ENCODE results near the gene BZW1.
A peak's percentile ranks its signal among the peaks of the same experiment; 100 is the strongest.

The BZW1 gene

DNA sequence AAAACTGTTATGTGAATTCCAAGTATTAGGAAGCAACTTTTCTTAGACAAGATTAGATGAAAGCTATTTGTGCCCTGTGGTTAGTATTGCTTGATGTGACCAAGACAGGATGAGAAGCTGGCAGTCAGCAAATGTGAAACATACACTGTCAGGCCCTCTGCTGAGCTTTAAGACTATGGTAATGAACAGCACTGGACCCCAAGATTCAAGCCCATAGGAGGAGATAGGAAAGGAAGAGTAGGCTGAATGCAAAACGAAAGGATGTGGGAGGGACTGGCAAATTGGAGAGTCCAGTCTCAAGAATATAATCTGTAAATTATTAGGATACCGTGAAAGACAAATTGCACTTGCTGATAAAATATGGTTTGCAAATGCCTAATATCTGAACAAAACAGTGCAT lies 16.4 kb downstream of the BZW1 start:
- FAIRE-seq (no peak), DNase-seq (ENCODE audit: extremely low spot score, insufficient read length, low read depth) (no peak)

GRCh38 chr2:200828572-200829257 lies 17.0 kb downstream of the BZW1 start:
- FAIRE-seq (no peak), DNase-seq (ENCODE audit: extremely low spot score, insufficient read length, low read depth) (no peak)

GRCh38 chr2:200829258-200829655 lies 17.5 kb downstream of the BZW1 start:
- FAIRE-seq (no peak), DNase-seq (ENCODE audit: extremely low spot score, insufficient read length, low read depth) (no peak)

DNA sequence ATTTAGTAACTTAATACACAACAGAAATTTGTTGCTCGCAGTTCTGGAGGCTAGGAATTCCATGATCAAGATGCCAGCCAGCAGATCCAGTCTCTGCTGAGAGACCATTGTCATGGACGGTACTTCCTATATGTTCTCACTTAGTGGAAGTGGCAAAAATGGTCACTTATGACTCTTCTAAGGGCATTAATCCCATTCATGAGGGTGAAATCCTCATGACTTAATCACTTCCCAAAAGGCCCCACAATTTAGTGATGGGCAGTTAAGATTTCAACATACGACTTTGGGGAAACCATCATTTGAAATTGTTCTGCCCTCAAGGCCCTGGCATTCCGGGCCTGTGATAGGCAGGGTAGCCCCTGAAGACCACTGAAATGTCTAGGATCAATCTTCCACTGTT lies 23.0 kb downstream of the BZW1 start:
- DNase-seq (ENCODE audit: extremely low spot score, insufficient read length, low read depth) (no peak), FAIRE-seq (no peak)

- no peak for DNase-seq (ENCODE audit: extremely low spot score, insufficient read length, low read depth)
- no peak for FAIRE-seq
Observed at GRCh38 chr2:200839513-200839912, 27.8 kb downstream of the BZW1 start.

DNA sequence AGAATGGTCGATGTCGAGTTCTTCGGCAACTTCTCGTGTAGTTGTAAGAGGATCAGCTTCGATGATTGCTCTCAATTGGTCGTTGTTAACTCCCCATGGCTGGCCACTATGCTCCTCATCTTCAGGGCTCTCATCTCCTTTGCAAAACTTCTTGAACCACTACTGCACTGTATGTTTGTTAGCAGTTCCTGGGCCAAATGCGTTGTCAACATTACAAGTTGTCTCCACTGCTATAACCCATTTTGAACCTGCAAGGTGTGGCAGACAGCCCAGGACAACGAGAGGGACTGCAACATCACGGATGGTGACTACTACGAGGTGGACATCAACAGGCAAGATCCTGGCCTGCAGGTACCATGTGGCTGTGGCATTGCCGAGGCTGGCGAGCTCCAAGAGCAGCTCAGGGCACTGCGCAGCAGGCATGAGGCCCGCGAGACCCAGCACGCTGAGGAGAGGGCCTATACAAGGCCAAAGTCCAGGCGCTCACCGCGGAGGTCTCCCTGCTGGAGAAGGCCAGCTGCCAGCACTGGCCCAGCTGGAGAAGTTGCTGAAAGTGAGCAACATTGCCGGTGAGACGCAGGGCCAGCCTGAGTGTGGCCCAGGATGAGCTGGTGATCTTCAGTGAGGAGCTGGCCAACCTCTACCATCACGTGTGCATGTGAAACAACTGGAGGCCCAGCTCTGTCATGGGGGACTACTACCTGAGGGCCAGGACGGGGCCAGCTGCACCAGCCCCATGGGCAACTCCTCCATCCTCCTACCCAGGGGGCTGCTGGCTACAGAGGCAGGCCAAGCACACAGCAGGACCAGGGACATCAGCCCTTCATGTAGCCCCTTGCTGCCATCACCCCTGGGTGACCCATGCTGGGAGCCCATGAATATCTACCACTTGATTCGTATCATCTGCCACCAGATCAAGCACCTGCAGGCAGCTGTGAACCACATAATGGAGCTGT lies 32.6 kb downstream of the BZW1 start:
- FAIRE-seq (no peak), DNase-seq (ENCODE audit: extremely low spot score, insufficient read length, low read depth) (no peak)

GRCh38 chr2:200845194-200845593 lies 33.5 kb downstream of the BZW1 start:
- FAIRE-seq (no peak), DNase-seq (ENCODE audit: extremely low spot score, insufficient read length, low read depth) (no peak)

DNA sequence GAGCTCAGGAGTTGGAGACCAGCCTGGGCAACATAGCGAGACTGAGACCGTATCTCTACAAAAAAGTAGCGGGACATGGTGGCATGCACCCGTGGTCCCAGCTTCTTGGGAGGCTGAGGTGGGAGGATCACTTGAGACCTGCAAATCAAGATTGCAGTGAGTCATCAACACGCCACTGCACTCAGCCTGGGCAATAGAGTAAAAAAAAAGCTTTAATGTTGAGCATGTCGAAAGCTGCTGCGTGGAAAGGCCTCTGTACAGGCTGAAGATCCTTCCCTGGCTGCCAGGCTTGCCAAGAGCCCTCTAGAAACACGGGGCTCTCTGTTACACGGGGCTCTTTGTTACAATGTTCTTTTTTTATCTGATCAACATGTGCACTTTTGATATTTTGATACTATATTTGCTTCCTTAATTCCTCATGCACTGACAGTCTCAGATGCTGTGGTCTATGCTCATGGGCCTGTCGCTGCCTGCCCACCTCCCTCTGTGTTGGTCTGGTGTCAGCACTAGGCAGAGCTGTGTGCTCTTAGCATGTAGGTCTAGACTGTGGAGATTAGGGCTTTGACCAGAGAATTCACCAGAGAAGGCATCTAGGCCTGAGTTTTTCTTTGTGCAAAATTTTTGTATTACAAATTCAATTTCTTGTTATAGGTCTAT lies 34.1 kb downstream of the BZW1 start:
- FAIRE-seq (no peak), DNase-seq (ENCODE audit: extremely low spot score, insufficient read length, low read depth) (no peak)

GRCh38 chr2:200847269-200847668 lies 35.6 kb downstream of the BZW1 start:
- DNase-seq (ENCODE audit: extremely low spot score, insufficient read length, low read depth) (no peak), FAIRE-seq (no peak)

GRCh38 chr2:200847939-200848338 lies 36.2 kb downstream of the BZW1 start:
- FAIRE-seq (no peak), DNase-seq (ENCODE audit: extremely low spot score, insufficient read length, low read depth) (no peak)

- no peak for FAIRE-seq
- no peak for DNase-seq (ENCODE audit: extremely low spot score, insufficient read length, low read depth)
Observed at GRCh38 chr2:200850512-200851256, 39.0 kb downstream of the BZW1 start.

DNA sequence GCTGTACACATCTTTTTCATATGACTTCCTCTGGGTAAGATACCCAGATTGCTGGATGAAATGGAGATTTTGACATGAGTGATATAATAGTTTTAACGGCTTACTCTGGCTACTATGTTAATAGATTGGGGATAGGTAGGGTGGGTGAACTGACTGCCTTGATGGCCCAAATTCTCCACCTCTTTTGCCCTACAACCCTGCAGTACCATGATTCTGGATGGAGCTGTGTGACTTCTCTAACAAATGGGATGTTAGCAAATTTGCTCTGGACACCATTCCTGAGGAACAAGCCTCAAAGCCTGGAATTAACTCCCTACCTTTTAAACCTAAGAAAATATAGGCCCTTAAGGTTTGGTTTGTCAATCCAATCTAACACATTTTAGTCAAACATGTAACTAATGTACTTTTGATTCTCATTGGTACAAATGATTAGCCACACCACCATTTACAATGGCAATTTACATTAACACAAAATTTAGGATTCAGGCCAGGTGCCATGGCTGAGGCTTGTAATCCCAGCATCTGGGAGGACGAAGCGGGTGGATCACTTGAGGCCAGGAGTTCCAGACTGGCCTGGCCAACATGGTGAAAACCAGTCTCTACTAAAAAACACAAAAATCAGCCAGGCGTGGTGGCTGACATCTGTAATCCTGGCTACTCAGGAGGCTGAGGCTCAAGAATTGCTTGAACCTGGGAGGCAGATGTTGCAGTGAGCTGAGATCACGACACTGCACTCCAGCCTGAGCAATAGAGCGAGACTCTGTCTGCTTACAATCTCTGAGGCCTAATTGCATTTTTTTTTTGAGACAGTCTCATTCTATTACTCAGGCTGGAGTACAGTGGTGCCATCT lies 39.9 kb downstream of the BZW1 start:
- DNase-seq (ENCODE audit: extremely low spot score, insufficient read length, low read depth): no peak
- no peak for FAIRE-seq

DNA sequence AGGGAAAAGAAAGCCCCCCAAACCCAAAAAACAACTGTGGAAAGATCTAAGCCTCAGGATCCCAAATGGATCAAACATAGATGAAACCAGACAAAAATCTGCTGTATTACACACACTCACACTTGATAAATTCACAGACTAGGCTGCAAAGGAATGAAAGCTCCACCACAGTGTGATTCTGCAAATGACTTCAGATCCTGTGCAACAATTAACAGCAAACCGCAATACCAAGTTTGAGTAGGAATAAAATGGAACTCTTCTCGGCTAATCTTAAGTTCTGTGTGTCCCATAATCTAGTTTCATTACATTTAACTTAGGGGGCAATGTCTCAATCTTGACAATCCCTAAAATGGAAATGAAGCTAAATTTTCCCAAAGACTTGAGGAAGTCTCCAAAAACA lies 40.9 kb downstream of the BZW1 start:
- DNase-seq (ENCODE audit: extremely low spot score, insufficient read length, low read depth) (no peak), FAIRE-seq (no peak)

GRCh38 chr2:200856806-200857205 lies 45.1 kb downstream of the BZW1 start:
- no peak for FAIRE-seq
- DNase-seq (ENCODE audit: extremely low spot score, insufficient read length, low read depth): no peak

GRCh38 chr2:200860092-200860795 lies 48.5 kb downstream of the BZW1 start:
- FAIRE-seq (no peak), DNase-seq (ENCODE audit: extremely low spot score, insufficient read length, low read depth) (no peak)

DNA sequence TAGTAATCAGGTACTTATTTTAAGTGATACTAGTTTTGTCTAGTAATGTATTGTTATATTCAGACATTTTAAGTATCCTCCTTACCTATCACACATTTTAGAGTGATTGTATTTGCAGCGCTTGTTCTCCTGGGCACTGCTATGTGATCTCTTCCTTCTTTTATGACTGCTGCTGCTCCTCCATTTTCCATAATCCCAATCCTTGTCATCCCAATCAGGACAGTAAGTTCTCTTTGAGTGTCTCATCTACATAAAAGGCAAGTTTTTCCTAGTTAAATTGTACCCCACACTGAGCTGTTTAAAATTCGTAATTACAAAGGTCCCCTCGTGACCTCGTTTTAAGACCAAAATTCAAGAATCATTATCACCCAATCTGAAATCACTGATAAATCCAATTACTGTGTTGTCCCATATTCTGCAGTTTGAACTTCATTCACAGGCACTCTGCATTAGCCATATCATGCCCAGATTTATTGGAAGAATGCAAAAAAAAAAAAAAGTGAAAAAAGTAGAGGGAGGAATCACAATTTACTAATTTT lies 50.0 kb downstream of the BZW1 start:
- DNase-seq (ENCODE audit: extremely low spot score, insufficient read length, low read depth) (no peak), FAIRE-seq (no peak)

- DNase-seq (ENCODE audit: extremely low spot score, insufficient read length, low read depth): no peak
- FAIRE-seq: peak; percentile 67
Observed at GRCh38 chr2:200862532-200863000, 50.9 kb downstream of the BZW1 start.

- DNase-seq (ENCODE audit: extremely low spot score, insufficient read length, low read depth) (no peak), FAIRE-seq (peak; percentile 26)
Observed at GRCh38 chr2:200863782-200864175, 52.1 kb downstream of the BZW1 start.
